ENCODE data around the gene IL10RA. TPM values are rescaled to one million over a fixed set of nuclear protein-coding genes. Genes with fewer than 3 reads are reported as not detected.

Gene IL10RA
- total and polyA plus RNA-seq, 4 donors, result 7.9 to 52.5 (median 28.2) TPM

DNA sequence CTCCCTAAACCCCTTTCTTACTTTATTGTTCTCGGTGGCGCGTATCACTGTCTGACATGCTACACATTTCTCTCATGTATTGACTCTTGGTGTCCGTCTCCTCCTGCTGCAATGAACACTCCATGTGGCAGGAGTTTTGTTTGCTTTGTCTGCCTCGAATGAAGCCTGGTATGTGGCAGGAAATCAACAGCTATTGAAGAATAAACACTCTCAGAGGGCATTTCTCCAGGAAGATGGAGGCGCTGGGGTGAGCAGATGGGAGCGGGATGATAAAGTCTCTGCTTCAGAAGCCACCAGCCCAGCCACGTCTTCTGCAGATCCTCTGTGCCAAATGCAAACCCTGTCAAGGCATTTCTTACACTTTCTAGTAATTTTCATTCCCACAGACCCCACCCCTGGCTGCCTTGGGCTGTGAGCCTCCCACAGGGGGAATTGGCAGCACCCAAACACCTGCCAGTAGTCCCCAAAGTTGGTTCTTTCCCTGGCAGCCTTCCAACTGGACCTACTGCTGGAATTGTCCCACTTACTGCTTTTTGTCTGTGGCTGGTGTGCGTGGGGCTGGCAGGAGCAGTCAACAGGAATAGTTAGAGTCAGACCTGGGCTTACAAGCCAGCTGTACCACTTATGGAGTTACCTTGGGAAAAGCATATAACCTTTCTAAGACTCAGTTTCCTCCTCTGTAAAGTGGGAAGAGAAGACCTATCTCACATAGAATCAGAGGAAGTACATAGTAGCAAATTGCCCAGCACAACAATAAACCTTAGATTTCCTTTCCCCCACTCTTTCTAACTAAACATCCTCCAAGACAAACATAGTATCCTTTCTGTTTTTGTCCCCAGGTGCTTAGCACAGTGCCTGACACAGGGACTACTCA, 13.3 kb upstream of the IL10RA start:
- WGBS, 2 donors, result 39 to 48% methylated on average over 9 of the region's 9 CpGs
- H3K9me3 ChIP-seq (ENCODE audit: control insufficient read depth in 4 of 4, insufficient read depth in 3 of 4, low read length in 3 of 4), result no peaks in the 10 kb centered on the region
- no peak overlapping the region for H3K4me3 ChIP-seq
- no peaks in the 10 kb centered on the region for H3K36me3 ChIP-seq (ENCODE audit: control insufficient read depth in 4 of 4, insufficient read depth in 4 of 4, low read length in 4 of 4)
- peaks cover 0 to 17% (median 11%) of the 10 kb centered on the region in 5 donors for H3K4me1 ChIP-seq (ENCODE audit: control insufficient read depth in 5 of 5, insufficient read depth in 5 of 5, low read length in 5 of 5)
- no peak overlapping the region for H3K27ac ChIP-seq (ENCODE audit: low read depth in 1 of 2, low read length in 1 of 2)
- peak overlapping the region in 1 of 2 donors; percentile 13 for H3K9ac ChIP-seq (ENCODE audit: insufficient read depth in 1 of 2, low read length in 2 of 2)
- ATAC-seq (ENCODE audit: insufficient read depth, low FRiP score) (no peak), DNase-seq (peak; percentile 56 to 83 (median 80))
- H3K27me3 ChIP-seq (ENCODE audit: control insufficient read depth in 3 of 3, insufficient read depth in 3 of 3, low read length in 2 of 3), result no peaks in the 10 kb centered on the region
- TF ChIP-seq, protein P1, sequence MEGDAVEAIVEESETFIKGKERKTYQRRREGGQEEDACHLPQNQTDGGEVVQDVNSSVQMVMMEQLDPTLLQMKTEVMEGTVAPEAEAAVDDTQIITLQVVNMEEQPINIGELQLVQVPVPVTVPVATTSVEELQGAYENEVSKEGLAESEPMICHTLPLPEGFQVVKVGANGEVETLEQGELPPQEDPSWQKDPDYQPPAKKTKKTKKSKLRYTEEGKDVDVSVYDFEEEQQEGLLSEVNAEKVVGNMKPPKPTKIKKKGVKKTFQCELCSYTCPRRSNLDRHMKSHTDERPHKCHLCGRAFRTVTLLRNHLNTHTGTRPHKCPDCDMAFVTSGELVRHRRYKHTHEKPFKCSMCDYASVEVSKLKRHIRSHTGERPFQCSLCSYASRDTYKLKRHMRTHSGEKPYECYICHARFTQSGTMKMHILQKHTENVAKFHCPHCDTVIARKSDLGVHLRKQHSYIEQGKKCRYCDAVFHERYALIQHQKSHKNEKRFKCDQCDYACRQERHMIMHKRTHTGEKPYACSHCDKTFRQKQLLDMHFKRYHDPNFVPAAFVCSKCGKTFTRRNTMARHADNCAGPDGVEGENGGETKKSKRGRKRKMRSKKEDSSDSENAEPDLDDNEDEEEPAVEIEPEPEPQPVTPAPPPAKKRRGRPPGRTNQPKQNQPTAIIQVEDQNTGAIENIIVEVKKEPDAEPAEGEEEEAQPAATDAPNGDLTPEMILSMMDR (IDR thresholded peaks at IDR 0.05; ENCODE audit: control extremely low read depth, extremely low read depth), result no peak

DNA sequence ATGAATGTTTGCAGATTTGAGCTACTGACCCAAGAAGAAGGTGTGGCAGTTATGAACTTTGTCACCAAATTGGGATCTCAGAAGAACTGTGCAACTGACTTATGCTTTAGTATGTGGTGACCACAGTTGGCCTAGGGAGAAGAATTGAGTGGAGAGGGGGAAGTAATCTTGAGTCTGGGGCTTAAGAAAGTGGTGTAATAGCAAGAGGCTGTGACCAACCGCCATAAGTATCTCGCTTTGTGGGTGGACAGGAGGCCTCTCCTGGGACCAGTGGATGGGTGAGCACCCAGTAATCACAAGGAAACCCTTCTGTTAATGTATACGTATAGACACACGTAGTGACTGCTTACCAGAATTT, 12.7 kb upstream of the IL10RA start:
- TF ChIP-seq, protein P1 (IDR thresholded peaks at IDR 0.05; ENCODE audit: control extremely low read depth, extremely low read depth), result no peak
- H3K27me3 ChIP-seq (ENCODE audit: control insufficient read depth in 3 of 3, insufficient read depth in 3 of 3, low read length in 2 of 3), result no peaks in the 10 kb centered on the region
- H3K9me3 ChIP-seq (ENCODE audit: control insufficient read depth in 4 of 4, insufficient read depth in 3 of 4, low read length in 3 of 4), result no peaks in the 10 kb centered on the region
- no peaks in the 10 kb centered on the region for H3K36me3 ChIP-seq (ENCODE audit: control insufficient read depth in 4 of 4, insufficient read depth in 4 of 4, low read length in 4 of 4)
- DNase-seq (no peak), ATAC-seq (ENCODE audit: insufficient read depth, low FRiP score) (no peak)
- H3K9ac ChIP-seq (ENCODE audit: insufficient read depth in 1 of 2, low read length in 2 of 2), result no peak overlapping the region
- no peak overlapping the region for H3K27ac ChIP-seq (ENCODE audit: low read depth in 1 of 2, low read length in 1 of 2)
- 50 to 70% methylated on average over 4 of the region's 4 CpGs for WGBS, 2 donors
- peaks cover 0 to 17% (median 11%) of the 10 kb centered on the region in 5 donors for H3K4me1 ChIP-seq (ENCODE audit: control insufficient read depth in 5 of 5, insufficient read depth in 5 of 5, low read length in 5 of 5)
- no peak overlapping the region for H3K4me3 ChIP-seq

DNA sequence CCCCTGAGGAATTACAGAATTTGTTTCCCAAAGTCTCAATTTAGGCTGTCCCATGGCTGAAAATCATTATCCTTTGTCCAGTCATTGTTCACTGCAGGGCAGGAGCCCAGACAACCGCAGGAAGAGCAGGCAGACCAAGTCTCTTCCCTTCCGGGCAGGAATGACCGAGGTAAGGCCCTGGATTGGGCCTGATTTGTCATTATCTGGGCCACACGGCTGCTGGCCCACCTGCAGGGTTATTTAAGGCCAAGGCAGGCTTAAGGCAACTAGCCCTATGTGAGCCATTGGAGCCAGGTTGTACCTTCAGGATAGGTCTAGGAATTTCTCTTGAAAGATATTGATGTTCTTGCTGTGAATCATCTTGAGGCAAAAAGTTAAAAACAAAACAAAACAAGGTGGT, 9.7 kb upstream of the IL10RA start:
- DNase-seq (no peak), ATAC-seq (ENCODE audit: insufficient read depth, low FRiP score) (no peak)
- Histone ChIP-seq H3K27me3 (ENCODE audit: control insufficient read depth in 3 of 3, insufficient read depth in 3 of 3, low read length in 2 of 3) (no peaks in the 10 kb centered on the region), H3K9ac (ENCODE audit: insufficient read depth in 1 of 2, low read length in 2 of 2) (no peak overlapping the region), H3K9me3 (ENCODE audit: control insufficient read depth in 4 of 4, insufficient read depth in 3 of 4, low read length in 3 of 4) (no peaks in the 10 kb centered on the region), H3K36me3 (ENCODE audit: control insufficient read depth in 4 of 4, insufficient read depth in 4 of 4, low read length in 4 of 4) (no peaks in the 10 kb centered on the region), H3K4me1 (ENCODE audit: control insufficient read depth in 5 of 5, insufficient read depth in 5 of 5, low read length in 5 of 5) (peaks cover 0 to 13% (median 11%) of the 10 kb centered on the region in 5 donors), H3K4me3 (no peak overlapping the region), H3K27ac (ENCODE audit: low read depth in 1 of 2, low read length in 1 of 2) (no peak overlapping the region)
- TF ChIP-seq, protein P1 (IDR thresholded peaks at IDR 0.05; ENCODE audit: control extremely low read depth, extremely low read depth), result no peak
- WGBS, 2 donors, result 91% methylated on average over 4 of the region's 4 CpGs

Measured in lung (tissue), 12 donors.